DND-41 (cell line): ENCODE results near the gene SPATA31A6.
"Not testable (repeated sequence)": the region's sequence is repeated elsewhere in the genome, so short reads cannot be mapped to it uniquely, and the experiment has no call there.

Experiments
- CTCF ChIP-seq: IDR thresholded peaks from 2 replicates; pipeline ENCODE4 v1.5.1; 2012; ENCODE audit warnings: borderline replicate concordance, low read length, moderate library complexity, mild to moderate bottlenecking; ENCODE audit not compliant: poor library complexity, severe bottlenecking; ENCODE audit errors: extremely low read depth
- EZH2 ChIP-seq: IDR thresholded peaks from 3 replicates; pipeline ENCODE4 v1.6.1; 2012; ENCODE audit warnings: borderline replicate concordance, low read depth, mild to moderate bottlenecking, moderate library complexity, low read length, inconsistent platforms; ENCODE audit not compliant: severe bottlenecking

DNA sequence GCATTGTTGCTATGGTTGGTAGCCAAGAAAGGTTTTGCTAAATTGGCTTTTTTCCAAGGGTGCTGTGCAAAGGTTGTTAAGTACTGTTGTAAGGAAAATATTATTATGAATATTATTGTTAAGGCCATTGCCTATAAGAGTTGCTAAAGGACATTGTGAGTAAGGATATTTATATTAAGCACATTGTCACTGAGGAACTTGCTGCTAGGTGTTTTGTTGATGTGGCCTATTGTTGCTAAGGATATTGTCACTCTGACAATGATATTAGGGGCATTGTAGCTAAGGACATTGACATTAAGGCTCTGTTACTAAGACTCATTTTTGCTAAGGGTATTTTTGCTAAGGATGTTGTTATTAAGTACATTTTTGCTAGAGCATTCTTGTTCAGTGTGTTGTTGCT lies 52.6 kb downstream of the SPATA31A6 start:
- not testable (repeated sequence) for TF ChIP-seq EZH2, CTCF
